ENCODE data around the gene PGM2.
A peak's percentile ranks its signal among the peaks of the same experiment; 100 is the strongest.
"Not testable (repeated sequence)": the region's sequence is repeated elsewhere in the genome, so short reads cannot be mapped to it uniquely, and the experiment has no call there.

PGM2 gene

DNA sequence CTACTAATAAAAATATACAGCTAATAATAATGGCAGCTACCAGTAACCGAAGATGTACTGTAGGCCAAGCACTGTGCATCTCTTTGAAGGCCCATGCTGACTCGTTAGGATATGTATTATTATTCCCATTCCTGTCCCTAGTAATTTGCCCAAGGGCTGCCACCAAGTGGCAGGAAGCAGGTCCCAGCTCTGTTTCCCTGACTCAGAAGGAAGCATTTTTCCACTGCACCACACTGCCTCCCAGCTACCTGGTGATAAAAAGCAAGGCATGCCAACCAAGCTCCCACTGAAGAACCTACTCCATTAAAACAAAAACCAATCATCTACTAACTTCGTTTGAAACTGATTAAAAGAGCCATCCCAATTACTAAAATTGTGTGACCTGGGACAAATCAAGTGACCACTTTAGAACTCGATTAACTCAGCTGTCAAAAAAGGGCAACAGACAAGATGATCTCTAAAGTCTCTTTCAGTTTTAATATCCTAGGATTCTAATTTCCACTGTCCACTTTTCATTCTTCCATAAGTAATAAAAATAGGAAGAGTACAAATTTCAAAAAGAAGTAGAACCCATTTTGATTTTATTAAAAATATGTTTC, 24.3 kb upstream of the PGM2 start:
- no peaks in the 10 kb centered on the region for H3K4me1 Mint-ChIP-seq
- H3K27ac Mint-ChIP-seq = no peak overlapping the region
- no peak for DNase-seq (ENCODE audit: low spot score in 2 of 2)
- H3K36me3 Mint-ChIP-seq = no peaks in the 10 kb centered on the region
- H3K9me3 Mint-ChIP-seq = no peaks in the 10 kb centered on the region
- no peak overlapping the region for H3K4me3 Mint-ChIP-seq
- no peak for ATAC-seq

DNA sequence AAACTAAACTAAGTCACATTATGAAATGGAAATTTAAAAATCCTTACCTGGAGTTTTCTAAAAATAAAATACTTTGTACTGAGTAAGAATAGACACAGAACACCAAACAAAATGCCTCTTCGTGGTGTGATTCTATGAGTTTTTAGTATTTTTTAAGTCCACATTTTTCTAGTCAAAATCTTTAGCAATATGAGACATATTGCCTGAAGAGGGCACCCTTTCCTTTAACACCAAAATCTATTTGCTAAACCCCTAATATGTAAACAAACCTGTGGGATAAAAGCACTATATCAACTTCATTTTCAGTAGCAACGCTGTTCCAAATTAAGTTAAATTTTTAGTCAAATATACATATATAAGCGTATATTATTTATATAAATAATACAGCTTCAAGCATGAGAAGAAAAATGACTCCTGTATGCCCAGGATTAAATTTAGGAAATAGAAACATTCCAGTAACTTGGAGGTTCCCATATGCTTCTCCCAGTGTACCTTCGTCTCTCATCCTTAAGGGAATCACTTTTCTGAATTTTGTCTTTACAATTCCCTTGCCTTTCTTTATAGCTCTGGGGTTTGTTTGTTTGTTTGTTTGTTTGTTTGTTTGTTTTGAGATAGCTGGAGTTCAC, 23.0 kb upstream of the PGM2 start:
- Mint-ChIP-seq H3K4me3 (no peak overlapping the region), H3K9me3 (no peaks in the 10 kb centered on the region), H3K36me3 (no peaks in the 10 kb centered on the region), H3K4me1 (no peaks in the 10 kb centered on the region), H3K27ac (no peak overlapping the region)
- ATAC-seq (no peak), DNase-seq (ENCODE audit: low spot score in 2 of 2) (no peak)

DNA sequence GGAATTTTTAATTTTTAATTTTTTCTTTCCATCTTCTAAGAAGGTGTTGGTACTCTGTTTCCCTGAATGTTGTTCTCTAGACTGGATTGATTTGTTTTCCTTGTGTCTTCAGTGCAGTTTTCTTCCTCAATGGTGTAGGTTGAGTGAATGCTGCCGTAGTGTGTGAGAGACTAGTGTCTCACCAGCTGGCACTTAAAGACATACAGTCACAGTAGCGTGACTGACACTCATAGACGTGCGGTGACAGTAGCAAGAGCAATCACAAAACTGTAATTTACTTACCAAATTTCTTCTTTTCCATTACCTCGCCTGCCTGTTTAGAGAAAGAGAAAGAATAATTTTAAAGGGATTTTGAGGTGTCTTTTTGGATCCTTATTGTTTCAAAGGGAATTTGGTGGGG, 21.4 kb upstream of the PGM2 start:
- Mint-ChIP-seq H3K4me3 (no peak overlapping the region), H3K9me3 (no peaks in the 10 kb centered on the region), H3K36me3 (no peaks in the 10 kb centered on the region), H3K27ac (no peak overlapping the region), H3K4me1 (no peaks in the 10 kb centered on the region)
- no peak for ATAC-seq
- DNase-seq (ENCODE audit: low spot score in 2 of 2) = no peak

DNA sequence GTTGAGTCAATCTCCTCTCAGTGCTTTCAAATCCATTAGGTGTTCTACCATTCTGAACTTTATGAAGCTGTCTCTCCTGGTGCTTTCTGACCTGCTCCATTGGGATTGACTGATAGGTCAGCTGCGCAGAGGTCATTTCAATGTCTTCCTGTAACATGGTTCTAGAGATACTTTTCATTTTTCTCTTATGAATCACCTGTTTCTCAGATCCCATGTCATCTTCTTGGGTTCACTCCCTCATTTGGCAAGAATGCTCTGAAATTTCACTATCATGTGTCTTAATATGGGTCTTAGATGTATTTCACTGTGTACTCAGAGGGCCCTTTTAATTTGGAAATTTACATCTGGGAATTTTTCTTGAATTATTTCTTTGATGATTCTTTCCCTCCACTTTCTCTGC, 13.8 kb upstream of the PGM2 start:
- no peak overlapping the region for H3K27ac Mint-ChIP-seq
- DNase-seq (ENCODE audit: low spot score in 2 of 2) (no peak), ATAC-seq (no peak)
- no peak overlapping the region for H3K4me3 Mint-ChIP-seq
- peaks cover 20% of the 10 kb centered on the region for H3K4me1 Mint-ChIP-seq
- peaks cover 12% of the 10 kb centered on the region for H3K36me3 Mint-ChIP-seq
- no peaks in the 10 kb centered on the region for H3K9me3 Mint-ChIP-seq

DNA sequence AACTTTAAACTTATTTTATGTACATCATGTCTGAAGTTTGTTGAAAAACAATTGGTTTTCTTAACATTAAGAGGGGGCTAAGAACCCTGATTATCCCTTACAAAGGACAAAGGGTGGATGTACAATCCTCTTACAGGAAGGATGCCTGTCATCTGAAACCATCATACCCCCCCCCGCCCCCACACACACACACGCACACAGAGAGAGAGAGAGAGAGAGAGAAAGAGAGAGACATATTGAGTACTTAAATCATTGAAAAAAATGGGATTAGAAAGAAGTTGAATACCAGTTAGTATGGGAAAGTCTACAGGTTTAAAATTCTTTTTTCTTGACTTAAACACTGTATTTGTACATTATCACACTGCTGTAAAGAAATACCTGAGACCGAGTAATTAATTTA, 10.9 kb upstream of the PGM2 start:
- Mint-ChIP-seq H3K9me3 (no peaks in the 10 kb centered on the region), H3K36me3 (peaks cover 12% of the 10 kb centered on the region), H3K27ac (peak overlapping the region; percentile 86), H3K4me3 (peak overlapping the region; percentile 50), H3K4me1 (peaks cover 20% of the 10 kb centered on the region)
- ATAC-seq (no peak), DNase-seq (ENCODE audit: low spot score in 2 of 2) (no peak)

DNA sequence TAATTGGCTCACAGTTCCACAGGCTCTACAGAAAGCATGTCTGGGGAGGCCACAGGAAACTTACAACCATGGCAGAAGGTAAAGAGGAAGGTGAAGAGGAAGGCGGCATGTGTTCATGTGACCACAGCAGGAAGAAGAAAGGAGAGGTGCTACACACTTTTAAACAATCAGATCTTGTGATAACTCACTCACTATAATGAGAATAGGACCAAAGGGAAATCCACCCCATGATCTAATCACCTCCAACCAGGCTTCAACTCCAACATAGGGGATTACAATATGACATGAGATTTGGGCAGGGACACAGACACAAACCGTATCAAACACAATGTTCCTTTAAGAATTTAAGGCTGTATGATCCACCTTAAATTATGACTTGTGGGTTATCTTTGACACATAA, 10.5 kb upstream of the PGM2 start:
- Mint-ChIP-seq H3K4me1 (peaks cover 20% of the 10 kb centered on the region), H3K27ac (peak overlapping the region; percentile 86), H3K9me3 (no peaks in the 10 kb centered on the region), H3K36me3 (peaks cover 12% of the 10 kb centered on the region), H3K4me3 (peak overlapping the region; percentile 50)
- ATAC-seq = peak; percentile 47
- no peak for DNase-seq (ENCODE audit: low spot score in 2 of 2)

DNA sequence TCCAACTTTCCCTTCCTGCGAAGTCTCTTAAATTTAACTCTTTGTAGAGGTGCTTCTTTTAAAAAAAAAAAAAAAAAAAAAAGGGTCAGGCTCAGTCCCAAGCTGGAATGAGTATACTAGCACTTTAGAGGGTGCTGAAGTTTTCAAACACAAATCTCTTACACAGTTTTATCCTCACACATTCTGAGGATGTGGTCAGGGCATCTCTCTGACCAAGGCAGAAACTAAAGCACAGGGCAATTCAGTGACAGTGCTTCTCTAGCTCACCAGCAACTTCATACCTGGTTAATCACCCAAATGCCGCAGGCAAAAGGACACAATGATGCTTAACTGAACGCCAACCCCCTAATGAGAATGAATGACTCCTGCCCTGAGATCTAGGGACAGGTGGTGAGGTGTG, 9.8 kb upstream of the PGM2 start:
- Mint-ChIP-seq H3K9me3 (no peaks in the 10 kb centered on the region), H3K4me1 (peaks cover 20% of the 10 kb centered on the region), H3K4me3 (peak overlapping the region; percentile 50), H3K36me3 (peaks cover 12% of the 10 kb centered on the region), H3K27ac (no peak overlapping the region)
- ATAC-seq (peak; percentile 85), DNase-seq (ENCODE audit: low spot score in 2 of 2) (no peak)

DNA sequence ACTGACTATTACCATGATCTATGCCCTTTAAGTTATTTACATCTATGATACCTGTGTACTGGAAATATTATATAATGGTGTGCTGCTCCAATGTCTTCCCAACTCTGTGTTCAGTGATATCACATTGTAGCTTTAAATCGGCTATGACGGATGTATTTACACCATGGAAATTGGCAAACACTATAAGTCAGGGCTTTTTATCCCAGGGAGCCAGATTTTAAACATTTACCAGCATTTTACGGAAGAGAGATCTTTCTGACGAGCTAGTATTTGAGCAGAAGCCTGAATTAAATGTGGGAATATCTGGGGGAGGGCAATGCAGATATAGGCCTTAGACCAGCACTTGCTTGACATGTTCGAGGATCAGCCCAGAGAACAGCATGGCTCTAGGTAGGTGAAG, 7.7 kb upstream of the PGM2 start:
- DNase-seq (ENCODE audit: low spot score in 2 of 2) (no peak), ATAC-seq (no peak)
- Mint-ChIP-seq H3K4me1 (peaks cover 20% of the 10 kb centered on the region), H3K36me3 (peaks cover 12% of the 10 kb centered on the region), H3K4me3 (no peak overlapping the region), H3K27ac (no peak overlapping the region), H3K9me3 (no peaks in the 10 kb centered on the region)

DNA sequence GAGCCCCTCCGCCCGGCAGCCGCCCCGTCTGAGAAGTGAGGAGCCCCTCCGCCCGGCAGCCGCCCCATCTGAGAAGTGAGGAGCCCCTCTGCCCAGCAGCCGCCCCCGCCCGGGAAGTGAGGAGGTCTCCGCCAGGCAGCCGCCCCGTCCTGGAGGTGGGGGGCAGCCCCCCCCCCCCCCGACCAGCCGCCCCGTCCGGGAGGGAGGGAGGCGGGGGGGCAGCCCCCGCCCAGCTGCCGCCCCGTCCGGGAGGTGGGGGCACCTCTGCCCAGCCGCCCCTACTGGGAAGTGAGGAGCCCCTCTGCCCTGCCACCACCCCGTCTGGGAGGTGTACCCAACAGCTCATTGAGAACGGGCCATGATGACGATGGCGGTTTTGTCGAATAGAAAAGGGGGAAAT, 6.0 kb upstream of the PGM2 start:
- Mint-ChIP-seq H3K36me3 (peaks cover 11% of the 10 kb centered on the region), H3K4me1 (peaks cover 21% of the 10 kb centered on the region)
- not testable (repeated sequence) for H3K27ac Mint-ChIP-seq; H3K4me3 Mint-ChIP-seq; ATAC-seq; H3K9me3 Mint-ChIP-seq; DNase-seq (ENCODE audit: low spot score in 2 of 2)

DNA sequence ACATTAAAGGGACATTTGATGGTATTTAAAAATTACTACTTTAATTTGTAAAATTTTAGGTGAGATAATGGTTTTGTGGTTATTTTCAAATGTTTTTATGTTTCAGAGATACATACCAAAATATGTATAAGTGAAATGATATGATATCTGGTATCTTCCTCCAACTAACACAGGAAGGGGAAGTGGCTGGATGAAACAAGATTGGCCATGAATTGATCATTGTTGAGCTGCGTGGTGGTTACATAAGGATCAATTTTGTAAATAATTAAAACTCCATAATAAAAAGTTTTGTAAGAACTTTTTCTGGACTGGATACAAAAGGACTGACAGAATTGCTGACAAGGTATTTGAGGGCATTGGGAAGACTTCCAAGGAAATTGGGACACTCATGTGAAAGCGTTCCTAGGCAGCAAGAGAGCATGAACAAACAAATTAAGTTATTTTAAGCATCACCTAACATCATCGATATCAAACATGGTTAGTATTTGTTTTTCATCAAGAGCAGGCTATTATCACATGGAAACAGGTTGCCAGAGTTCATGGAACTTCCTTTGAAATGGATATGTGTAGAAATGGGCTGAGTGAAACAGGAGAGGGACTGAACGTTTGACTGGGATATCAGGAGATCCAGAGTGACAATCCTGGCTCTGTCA, 4.4 kb upstream of the PGM2 start:
- ATAC-seq (no peak), DNase-seq (ENCODE audit: low spot score in 2 of 2) (no peak)
- H3K4me3 Mint-ChIP-seq = no peak overlapping the region
- peaks cover 15% of the 10 kb centered on the region for H3K36me3 Mint-ChIP-seq
- no peak overlapping the region for H3K27ac Mint-ChIP-seq
- H3K9me3 Mint-ChIP-seq = no peaks in the 10 kb centered on the region
- peaks cover 15% of the 10 kb centered on the region for H3K4me1 Mint-ChIP-seq

DNA sequence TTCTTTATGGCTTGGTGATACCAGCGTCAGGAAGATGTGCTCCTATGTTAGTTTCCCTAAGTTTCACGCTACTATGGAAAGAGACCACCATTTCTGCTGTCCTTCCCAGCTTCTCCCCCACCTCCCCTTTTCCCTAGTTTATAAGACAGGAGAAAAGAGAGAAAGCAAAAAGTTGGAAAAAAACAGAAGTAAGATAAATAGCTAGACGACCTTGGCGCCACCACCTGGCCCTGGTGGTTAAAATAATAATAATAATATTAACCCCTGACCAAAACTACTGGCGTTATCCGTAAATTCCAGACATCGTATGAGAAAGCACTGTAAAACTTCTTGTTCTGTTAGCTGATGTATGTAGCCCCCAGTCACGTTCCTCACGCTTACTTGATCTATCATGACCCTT, 985 bp upstream of the PGM2 start:
- H3K27ac Mint-ChIP-seq = peak overlapping the region; percentile 97

DNA sequence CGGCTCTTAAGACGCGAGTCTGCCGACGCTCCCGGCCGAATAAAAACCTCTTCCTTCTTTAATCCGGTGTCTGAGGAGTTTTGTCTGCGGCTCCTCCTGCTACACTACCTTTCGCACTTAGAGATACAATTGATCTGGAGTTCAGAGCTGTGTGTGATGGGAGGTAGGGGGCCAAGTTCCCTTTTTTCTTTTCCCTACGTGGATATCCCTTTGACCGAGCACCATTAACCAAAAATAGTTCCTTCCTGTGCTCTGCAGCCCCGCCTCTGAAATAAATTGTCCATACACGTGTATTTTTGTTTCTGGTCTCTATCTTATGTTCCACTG, 555 bp upstream of the PGM2 start:
- Mint-ChIP-seq H3K4me1 (peaks cover 41% of the 10 kb centered on the region), H3K36me3 (peaks cover 33% of the 10 kb centered on the region), H3K27ac (peak overlapping the region; percentile 97), H3K4me3 (peak overlapping the region; percentile 99), H3K9me3 (no peaks in the 10 kb centered on the region)
- DNase-seq (ENCODE audit: low spot score in 2 of 2) = peak in 1 of 2 donors; percentile 51
- ATAC-seq = peak; percentile 2

More for the DNA sequence above, 985 bp upstream of the PGM2 start:
- Mint-ChIP-seq H3K4me1 (peaks cover 40% of the 10 kb centered on the region), H3K4me3 (peak overlapping the region; percentile 99), H3K36me3 (peaks cover 29% of the 10 kb centered on the region)
- H3K9me3 Mint-ChIP-seq; ATAC-seq; DNase-seq (ENCODE audit: low spot score in 2 of 2): not testable (repeated sequence)

DNA sequence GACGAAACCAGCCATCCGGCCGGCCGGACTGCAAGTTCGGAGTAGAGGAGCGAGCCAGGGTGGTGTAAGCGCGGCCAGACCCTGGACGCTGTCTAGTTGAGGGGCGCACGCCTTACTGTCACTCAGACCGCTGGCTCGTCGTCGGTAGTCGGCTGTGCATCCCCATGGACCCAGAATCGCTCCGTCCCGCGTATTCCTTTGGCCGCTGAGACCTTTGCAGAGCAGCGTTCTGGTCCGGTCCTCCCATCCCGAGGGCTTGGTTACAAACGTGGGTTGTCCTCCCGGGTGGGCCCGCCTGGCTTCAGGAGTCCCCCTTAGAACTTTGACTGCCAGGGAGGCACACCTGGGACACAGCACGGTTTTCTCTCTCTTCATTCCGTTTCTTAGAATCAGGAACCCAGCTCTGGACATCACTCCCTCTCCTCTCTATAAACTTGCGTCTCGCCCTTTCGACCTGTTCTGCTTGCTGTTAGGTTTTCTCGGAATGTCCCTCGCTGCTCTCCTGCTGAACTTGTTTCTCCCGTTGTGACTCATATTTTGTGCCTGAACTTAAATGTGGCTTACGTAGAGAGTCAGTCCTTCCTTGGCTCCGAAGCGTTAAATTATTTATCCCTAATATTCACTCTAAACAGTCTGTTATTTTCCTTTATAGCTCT, 672 bp downstream of the PGM2 start:
- no peak for DNase-seq (ENCODE audit: low spot score in 2 of 2)
- Mint-ChIP-seq H3K36me3 (peaks cover 45% of the 10 kb centered on the region), H3K9me3 (no peaks in the 10 kb centered on the region), H3K4me3 (peak overlapping the region; percentile 99), H3K4me1 (peaks cover 41% of the 10 kb centered on the region), H3K27ac (peak overlapping the region; percentile 97)
- peak; percentile 60 for ATAC-seq

DNA sequence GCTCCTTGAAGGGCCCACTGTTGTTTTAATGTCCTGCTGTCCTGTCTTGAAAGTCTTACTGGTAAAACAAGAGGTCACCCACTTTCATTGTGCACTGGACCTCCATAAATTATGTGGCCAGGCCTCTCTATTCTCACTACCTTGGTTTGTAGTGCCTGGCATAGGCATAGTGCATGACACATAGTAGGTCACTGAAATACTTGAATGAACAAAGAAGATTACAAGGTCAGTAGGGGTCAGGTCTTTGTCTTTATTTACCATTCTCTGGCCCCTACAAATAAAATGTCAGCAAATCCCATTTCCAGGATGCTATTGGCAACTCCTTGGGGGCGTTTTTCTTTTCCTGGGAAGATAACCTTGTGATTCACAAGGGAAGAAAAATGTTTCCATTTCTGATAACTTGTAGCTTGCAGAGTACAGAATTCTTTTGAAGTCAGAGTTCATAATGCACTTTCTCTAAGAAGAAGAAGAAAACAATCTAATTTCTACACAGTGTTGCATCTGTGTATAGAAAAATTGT, 1.4 kb downstream of the PGM2 start:
- Mint-ChIP-seq H3K4me1 (peaks cover 41% of the 10 kb centered on the region), H3K9me3 (no peaks in the 10 kb centered on the region), H3K27ac (peak overlapping the region; percentile 97), H3K4me3 (peak overlapping the region; percentile 99), H3K36me3 (peaks cover 51% of the 10 kb centered on the region)
- DNase-seq (ENCODE audit: low spot score in 2 of 2) (no peak), ATAC-seq (no peak)

DNA sequence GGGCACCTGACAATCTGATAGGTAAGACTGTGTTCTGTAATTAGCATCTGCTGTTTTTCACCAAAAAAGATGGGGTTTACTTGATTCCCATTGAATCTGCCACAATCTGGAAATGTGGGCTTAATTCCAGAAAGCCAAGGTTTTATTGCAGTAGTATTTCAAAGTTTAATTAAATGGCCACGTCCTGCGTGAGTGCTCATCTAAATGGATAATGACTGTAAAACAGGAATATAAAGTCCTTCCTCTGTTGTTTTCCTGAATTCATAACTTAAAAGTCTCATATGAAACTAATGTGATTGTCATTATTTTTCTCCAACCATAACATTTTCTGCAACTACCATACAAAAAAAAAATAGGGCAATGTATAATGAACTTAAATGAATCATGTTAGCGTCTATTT, 2.4 kb downstream of the PGM2 start:
- peak overlapping the region; percentile 99 for H3K4me3 Mint-ChIP-seq
- peaks cover 58% of the 10 kb centered on the region for H3K36me3 Mint-ChIP-seq
- ATAC-seq (no peak), DNase-seq (ENCODE audit: low spot score in 2 of 2) (no peak)
- H3K4me1 Mint-ChIP-seq = peaks cover 41% of the 10 kb centered on the region
- H3K27ac Mint-ChIP-seq = no peak overlapping the region
- H3K9me3 Mint-ChIP-seq = no peaks in the 10 kb centered on the region
